GM18909 (cell line): Measurements from ENCODE around the gene ZSCAN16.

ENCODE experiments used
- ATAC-seq: cut with Tn5 transposase; IDR thresholded peaks from one replicate; pipeline ENCODE4 v1.9.1; 2021; ENCODE audit warnings: mild to moderate bottlenecking; ENCODE audit not compliant: unreplicated experiment, poor library complexity

Gene ZSCAN16

DNA sequence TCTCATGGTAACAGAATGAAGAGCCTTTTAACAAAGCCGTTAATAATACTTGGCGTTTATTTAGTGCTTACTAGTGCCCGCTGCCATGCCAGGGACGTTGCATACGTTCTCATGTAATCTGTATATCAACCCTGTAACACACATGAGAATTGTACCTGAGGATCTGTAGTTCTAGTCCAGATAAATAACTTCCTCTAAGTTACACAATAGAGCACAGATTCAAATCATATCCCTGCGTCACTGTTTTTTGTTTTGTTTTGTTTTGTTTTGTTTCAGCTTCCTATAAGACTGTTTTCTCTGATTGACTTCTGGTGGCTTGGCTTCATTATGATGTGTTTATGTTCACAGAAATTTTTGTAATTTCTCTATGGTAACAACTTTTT is 553 bp downstream of the ZSCAN16 start:
- no peak for ATAC-seq

GRCh38 chr6:28125401-28125800 is 992 bp downstream of the ZSCAN16 start:
- no peak for ATAC-seq

- ATAC-seq, result no peak
Measured at GRCh38 chr6:28134015-28134414, 9.6 kb downstream of the ZSCAN16 start.

DNA sequence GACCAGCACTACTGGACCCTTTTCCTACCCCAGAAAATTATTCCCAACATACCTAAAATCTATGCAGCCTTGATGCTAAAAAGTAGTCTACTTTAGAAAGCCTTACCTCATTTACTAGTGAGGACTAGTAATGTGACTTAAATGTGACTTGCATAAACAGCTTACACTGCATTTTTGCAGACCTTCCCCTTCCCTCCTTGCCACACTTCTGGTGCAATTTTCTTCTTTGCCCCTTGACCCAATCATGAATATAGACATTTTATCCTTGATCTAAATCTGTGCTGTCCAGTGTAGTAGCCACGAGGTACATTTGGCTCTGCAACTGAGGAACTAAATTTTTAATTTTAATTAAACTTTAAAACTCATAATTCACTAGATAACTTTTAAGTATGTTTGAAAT is 10.3 kb downstream of the ZSCAN16 start:
- no peak for ATAC-seq

- ATAC-seq, result no peak
Measured at GRCh38 chr6:28135393-28135792, 11.0 kb downstream of the ZSCAN16 start.

DNA sequence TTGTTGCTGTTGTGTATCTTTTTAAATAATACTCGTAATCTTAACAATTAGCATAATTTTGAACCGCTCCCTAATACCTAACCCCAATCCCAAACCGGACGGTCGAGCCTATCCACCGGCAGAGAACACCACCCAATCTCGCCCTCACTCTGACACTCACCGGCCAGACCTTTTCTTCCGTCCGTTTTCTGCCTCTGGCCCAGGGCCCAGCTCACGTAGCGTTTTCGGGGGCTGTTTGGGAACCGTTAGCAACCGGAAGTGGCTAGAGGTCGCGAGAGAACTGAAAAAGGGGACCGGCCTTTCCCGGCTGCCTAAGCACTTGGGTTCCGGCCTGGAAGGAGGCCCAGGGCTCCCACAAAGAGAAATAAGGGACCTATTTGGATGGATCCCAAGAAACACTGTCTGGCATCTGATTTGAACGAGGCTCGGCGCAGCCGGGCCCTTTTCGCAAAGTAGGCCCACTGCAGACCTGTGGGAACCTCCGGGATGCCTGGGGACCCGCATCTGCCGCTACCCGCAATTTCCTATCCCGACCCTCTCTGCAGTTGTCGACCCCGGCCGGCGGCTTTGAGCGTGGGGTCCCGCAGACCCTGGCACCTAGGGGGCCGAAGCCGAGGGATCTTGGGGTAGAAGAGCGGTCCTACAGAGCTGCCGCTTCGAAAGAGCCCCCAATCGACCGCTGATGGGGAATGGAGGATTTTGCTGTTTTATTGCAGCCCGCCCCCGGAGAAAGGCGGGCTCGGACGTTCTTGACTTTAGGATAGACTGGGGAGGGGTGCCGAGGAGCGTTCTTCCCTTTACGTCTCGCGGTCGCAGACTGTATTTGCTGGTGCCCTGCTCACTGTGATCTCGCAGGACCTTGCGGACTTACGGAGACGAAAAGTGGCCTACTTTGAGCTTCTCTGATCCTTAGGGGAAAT is 12.4 kb downstream of the ZSCAN16 start:
- ATAC-seq, result peak; percentile 63

GRCh38 chr6:28137505-28137981 is 13.1 kb downstream of the ZSCAN16 start:
- ATAC-seq, result no peak

DNA sequence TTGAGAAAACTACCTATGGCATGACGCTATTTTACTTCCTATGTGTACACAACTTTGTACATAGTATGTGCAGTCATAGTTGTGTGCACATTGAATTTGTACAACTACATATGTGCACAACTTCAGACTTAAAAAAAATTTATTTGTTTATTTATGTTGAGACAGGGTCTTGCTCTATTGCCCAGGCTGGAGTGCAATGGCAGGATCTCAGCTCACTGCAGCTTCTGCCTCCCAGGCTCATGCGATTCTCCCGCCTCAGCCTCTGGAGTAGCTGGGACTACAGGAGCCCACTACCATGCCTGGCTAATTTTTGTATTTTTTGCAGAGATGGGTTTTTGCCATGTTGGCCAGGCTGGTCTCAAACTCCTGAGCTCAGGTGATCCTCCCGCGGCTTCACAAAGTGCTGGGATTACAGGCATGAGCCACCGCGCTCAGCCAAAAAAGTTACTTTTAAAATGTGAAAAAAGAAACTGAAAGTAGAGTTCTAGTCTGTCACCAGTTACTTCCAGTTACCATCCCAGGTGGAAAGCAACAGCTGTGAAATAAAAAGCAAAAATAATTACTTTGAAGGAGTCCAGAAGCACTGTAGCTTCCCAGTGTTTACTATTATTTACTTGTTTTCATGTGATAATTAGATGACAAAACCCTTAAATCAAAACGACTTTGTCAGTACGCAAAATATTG is 15.6 kb downstream of the ZSCAN16 start:
- no peak for ATAC-seq

DNA sequence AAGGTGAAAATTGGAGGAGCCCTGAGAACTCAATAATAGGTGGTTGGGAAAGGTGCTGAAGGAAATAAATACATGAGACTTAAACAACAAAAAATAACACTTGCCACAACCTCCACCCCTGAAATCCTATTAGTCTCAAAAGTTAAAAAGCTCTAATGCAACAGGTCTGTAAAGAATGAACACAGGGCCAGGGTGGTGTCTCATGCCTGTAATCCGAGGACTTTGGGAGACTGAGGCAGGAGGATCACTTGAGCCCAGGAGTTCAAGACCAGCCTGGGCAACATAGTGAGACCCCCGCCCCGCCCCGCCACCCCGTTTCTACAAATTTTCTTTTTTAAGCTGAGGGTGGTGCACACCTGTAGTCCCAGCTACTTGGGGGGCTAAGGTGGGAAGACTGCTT is 16.2 kb downstream of the ZSCAN16 start:
- ATAC-seq, result no peak

GRCh38 chr6:28141500-28142329 is 17.3 kb downstream of the ZSCAN16 start, which contains the start of gene ZKSCAN8:
TSS of gene ZKSCAN8 (plus strand) at chr6:28141883. CDS start at chr6:28148408, 6,525 bp downstream.
- ATAC-seq, result peak; percentile 89

GRCh38 chr6:28142446-28142845 is 18.0 kb downstream of the ZSCAN16 start:
- no peak for ATAC-seq

- no peak for ATAC-seq
Measured at GRCh38 chr6:28145231-28145630, 20.8 kb downstream of the ZSCAN16 start.

DNA sequence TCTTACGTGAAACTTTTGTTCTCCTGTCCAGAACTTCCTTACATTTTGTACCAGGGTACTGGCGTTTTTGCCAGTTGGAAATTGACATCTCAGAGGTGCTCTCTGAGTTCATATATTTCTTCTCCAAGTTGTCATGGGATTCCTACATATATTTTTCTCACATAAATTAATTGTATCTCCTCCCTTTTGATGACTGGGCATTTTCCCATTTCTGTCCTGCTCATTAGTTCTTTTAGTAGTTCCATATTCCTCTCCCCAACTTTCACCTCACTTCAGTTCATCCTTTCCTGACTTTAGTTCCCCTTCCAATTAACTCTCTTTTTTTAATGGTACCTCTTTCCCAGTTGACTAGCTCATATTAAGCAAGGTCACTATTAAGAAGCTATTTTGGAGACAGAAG is 28.1 kb downstream of the ZSCAN16 start:
- no peak for ATAC-seq

DNA sequence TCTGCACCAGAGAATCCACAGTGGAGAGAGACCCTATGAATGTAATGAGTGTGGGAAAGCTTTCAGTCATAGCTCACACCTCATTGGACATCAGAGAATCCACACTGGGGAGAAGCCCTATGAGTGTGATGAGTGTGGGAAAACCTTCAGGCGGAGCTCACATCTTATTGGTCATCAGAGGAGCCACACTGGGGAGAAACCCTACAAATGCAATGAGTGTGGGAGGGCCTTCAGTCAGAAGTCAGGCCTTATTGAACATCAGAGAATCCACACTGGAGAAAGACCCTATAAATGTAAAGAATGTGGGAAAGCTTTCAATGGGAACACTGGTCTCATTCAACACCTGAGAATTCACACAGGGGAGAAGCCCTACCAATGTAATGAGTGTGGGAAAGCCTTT is 29.1 kb downstream of the ZSCAN16 start:
- no peak for ATAC-seq

- no peak for ATAC-seq
Measured at GRCh38 chr6:28154357-28154756, 29.9 kb downstream of the ZSCAN16 start.

DNA sequence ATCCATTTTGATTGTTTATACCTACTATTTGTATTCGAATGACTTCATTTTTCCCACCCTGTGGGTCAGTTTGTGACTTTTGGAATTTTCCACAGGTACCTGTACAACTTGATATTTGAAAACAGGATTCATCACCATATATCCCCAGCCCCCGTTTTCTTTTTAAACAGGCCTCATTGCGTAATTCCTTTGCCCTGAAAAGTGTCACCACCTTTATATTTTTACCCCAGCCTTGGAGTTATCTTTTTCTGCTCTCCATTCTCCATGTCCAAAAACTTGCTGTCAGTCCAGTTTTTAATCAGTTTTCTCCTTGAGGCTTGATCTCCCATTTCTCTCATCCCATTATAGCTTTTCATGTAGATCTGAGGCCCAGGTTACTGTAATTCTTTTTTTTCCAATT is 33.9 kb downstream of the ZSCAN16 start:
- ATAC-seq, result no peak

DNA sequence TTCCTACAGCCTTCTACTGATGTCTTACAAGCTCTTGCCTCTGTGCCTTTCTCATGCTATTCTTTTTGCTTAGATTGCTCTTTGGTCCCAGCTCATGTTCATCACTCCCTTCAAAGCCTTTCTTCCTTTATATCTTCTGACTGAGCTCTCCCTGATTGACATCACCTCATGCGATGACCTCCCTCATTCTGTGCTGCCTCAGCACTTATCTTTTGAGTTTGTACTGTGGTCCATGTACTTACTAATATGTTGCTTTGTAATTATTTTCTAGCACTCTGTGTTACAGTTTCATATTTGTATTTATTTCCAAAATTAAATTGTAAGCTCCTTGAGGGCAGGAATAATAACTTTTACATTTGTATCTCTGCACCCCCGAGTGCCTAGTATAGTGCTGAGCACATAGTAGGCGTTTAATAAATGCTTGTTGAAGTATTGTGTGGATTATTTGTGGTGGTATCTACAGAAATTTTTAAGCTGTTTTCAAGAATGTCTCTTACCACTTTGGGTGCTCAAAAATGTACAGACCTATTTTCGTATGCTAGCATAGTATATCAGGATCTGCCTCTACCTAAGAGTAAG is 34.7 kb downstream of the ZSCAN16 start:
- no peak for ATAC-seq

- ATAC-seq, result no peak
Measured at GRCh38 chr6:28160233-28160632, 35.8 kb downstream of the ZSCAN16 start.

- ATAC-seq, result peak; percentile 98
Measured at GRCh38 chr6:28161410-28162079, 37.1 kb downstream of the ZSCAN16 start.

DNA sequence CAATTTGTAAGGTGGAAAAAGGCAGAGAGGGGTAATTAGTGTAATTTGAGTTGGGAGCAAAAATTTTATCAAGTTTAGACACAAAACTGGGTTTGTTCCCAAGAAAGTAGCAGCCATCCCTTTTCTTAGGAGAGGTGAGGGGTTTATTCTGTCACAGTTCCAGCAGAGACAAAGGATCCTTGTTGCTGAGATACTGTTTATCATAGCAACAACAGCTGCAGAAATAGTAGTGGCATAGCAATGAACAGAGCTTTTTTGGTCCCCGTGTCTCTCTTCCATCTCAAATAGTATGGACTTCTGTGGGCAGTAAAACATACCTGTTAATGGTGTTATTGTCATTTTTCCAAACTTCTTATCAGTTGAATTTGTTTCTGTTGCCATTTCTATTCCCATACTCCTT is 41.2 kb downstream of the ZSCAN16 start:
- ATAC-seq, result no peak
